HepG2 (cell line): Measurements from ENCODE around the gene CRADD. TPM values are rescaled to one million over a fixed set of nuclear protein-coding genes. Genes with fewer than 3 reads are reported as not detected.

Experiments used
- ATAC-seq: fragments of 200-7000 bp; cut with Tn5 transposase; 3 replicates; pipeline ENCODE4 v1.9.1; 2020; ENCODE audit warnings: mild to moderate bottlenecking, moderate library complexity
- BruUV-seq: library from RNA; stranded (reverse); fragments of 400-500 nt; replicated peaks from 2 replicates; lab custom pipeline; 2021; lab: Mats Ljungman, UMichigan
- CTCF ChIA-PET: fragments of 300-600 bp; formaldehyde crosslinking; extraction: SDS; loops from one replicate; lab custom pipeline; 2021; ENCODE audit warnings: low total read pairs, inconsistent platforms, low intra/inter-chr PET ratio; lab: Yijun Ruan, JAX
- POLR2A ChIA-PET: fragments of 350-600 bp; sonication (Branson Sonifier 250); formaldehyde crosslinking; loops from one replicate; lab custom pipeline; 2020; ENCODE audit warnings: antibody characterized with exemption, inconsistent platforms; lab: Yijun Ruan, JAX
- DNase-seq: peaks from one replicate; pipeline ENCODE4 v3.0.0-alpha.2; 2015; ENCODE audit warnings: low spot score
- FAIRE-seq: peaks from 3 replicates; lab custom pipeline; 2011; peaks lifted over from hg19 to GRCh38; lab: Jason Lieb, UNC
- H2AFZ ChIP-seq: one replicate; pipeline ENCODE4 v1.6.1; 2011; ENCODE audit warnings: low read length, inconsistent platforms
- H3K27ac ChIP-seq: fragments of 300-600 bp; 3 replicates; pipeline ENCODE4 v1.8.0; 2011; ENCODE audit warnings: mixed run types, mild to moderate bottlenecking, mixed read lengths, low read length, inconsistent platforms; ENCODE audit not compliant: insufficient read depth; ENCODE audit errors: extremely low read length
- H3K27me3 ChIP-seq, 2 experiments: fragments of 200-600 bp in 1 of 2; 2 replicates in 1 of 2; 3 replicates in 1 of 2; pipeline versions ENCODE4 v1.6.0 to v1.8.0; 2011; ENCODE audit warnings: low read length in 2 of 2, mild to moderate bottlenecking in 2 of 2, moderate library complexity in 2 of 2, inconsistent platforms in 1 of 2; ENCODE audit not compliant: insufficient read depth in 2 of 2, control insufficient read depth in 1 of 2
- H3K36me3 ChIP-seq, 2 experiments: fragments of 200-600 bp in 1 of 2; replicated peaks in 1 of 2; 2 replicates in 1 of 2; 3 replicates in 1 of 2; pipeline versions ENCODE4 v1.5.1 to v1.8.0; 2011; ENCODE audit warnings: low read length in 2 of 2, inconsistent platforms in 1 of 2; ENCODE audit not compliant: insufficient read depth in 2 of 2, control insufficient read depth in 1 of 2
- H3K4me1 ChIP-seq: 2 replicates; pipeline ENCODE4 v1.5.1; 2012; ENCODE audit warnings: low read length, inconsistent platforms; ENCODE audit not compliant: insufficient read depth
- H3K4me2 ChIP-seq: 2 replicates; pipeline ENCODE4 v1.6.0; 2011; ENCODE audit warnings: low read depth, low read length, inconsistent platforms
- H3K4me3 ChIP-seq, 3 experiments: fragments of 200-600 bp in 1 of 3; sonication (generic), shearing (Covaris generic) in 1 of 3; replicated peaks in 1 of 3; 2 replicates each; pipeline ENCODE4 v1.5.1; 2011 to 2016; ENCODE audit warnings: low read length in 3 of 3, inconsistent platforms in 2 of 3, low read depth in 2 of 3, mild to moderate bottlenecking in 2 of 3, control low read depth in 1 of 3, mixed read lengths in 1 of 3; ENCODE audit not compliant: insufficient read depth in 1 of 3
- H3K79me2 ChIP-seq: one replicate; pipeline ENCODE4 v1.6.1; 2011; ENCODE audit warnings: low read length, inconsistent platforms; ENCODE audit not compliant: insufficient read depth
- H3K9ac ChIP-seq: 2 replicates; pipeline ENCODE4 v1.6.0; 2011; ENCODE audit warnings: mild to moderate bottlenecking, low read depth, low read length, inconsistent platforms; ENCODE audit not compliant: insufficient read depth
- H3K9me3 ChIP-seq: 2 replicates; pipeline ENCODE4 v1.5.1; 2012; ENCODE audit warnings: mild to moderate bottlenecking, low read length
- H4K20me1 ChIP-seq: 2 replicates; pipeline ENCODE4 v1.6.0; 2011; ENCODE audit warnings: inconsistent platforms, mild to moderate bottlenecking, low read length, moderate library complexity; ENCODE audit not compliant: insufficient read depth
- CC2D1A ChIP-seq: sonication (generic); formaldehyde crosslinking; IDR thresholded peaks from 2 replicates; pipeline ENCODE4 v1.8.1; 2023; ENCODE audit warnings: mild to moderate bottlenecking, missing genetic modification reagents
- GZF1 ChIP-seq: sonication (generic); formaldehyde crosslinking; IDR thresholded peaks from 2 replicates; pipeline ENCODE4 v1.5.1; 2020; ENCODE audit warnings: mild to moderate bottlenecking, missing genetic modification reagents
- HMGXB4 ChIP-seq, 2 experiments: sonication (generic) in 1 of 2; formaldehyde crosslinking in 1 of 2; IDR thresholded peaks; 2 replicates each; pipeline versions ENCODE4 v1.4.0 to v1.6.1; 2018 to 2020; ENCODE audit warnings: missing genetic modification reagents in 2 of 2, borderline replicate concordance in 1 of 2, low read depth in 1 of 2, mild to moderate bottlenecking in 1 of 2, missing biosample characterization in 1 of 2
- HOXD1 ChIP-seq: sonication (generic); formaldehyde crosslinking; IDR thresholded peaks from 2 replicates; pipeline ENCODE4 v1.5.0; 2020; ENCODE audit warnings: missing genetic modification reagents
- KMT2A ChIP-seq: sonication (generic); formaldehyde crosslinking; IDR thresholded peaks from 2 replicates; pipeline ENCODE4 v1.4.0; 2020; ENCODE audit warnings: missing genetic modification reagents
- NONO ChIP-seq, 2 experiments: fragments of 450-650 bp in 1 of 2; sonication (generic) in 1 of 2; formaldehyde crosslinking in 1 of 2; IDR thresholded peaks in 1 of 2; conservative IDR thresholded peaks in 1 of 2; 2 replicates each; pipeline versions ENCODE4 v1.6.1 to v1.8.0; 2017 to 2022; ENCODE audit warnings: mild to moderate bottlenecking in 1 of 2, missing genetic modification reagents in 1 of 2, moderate library complexity in 1 of 2
- SPEN ChIP-seq: sonication (generic); formaldehyde crosslinking; IDR thresholded peaks from 2 replicates; pipeline ENCODE4 v1.5.1; 2020; ENCODE audit warnings: low read depth, mild to moderate bottlenecking, missing genetic modification reagents
- ZBTB2 ChIP-seq: sonication (generic); formaldehyde crosslinking; IDR thresholded peaks from 2 replicates; pipeline ENCODE4 v1.8.0; 2022; ENCODE audit warnings: low read depth, missing genetic modification reagents
- ZNF432 ChIP-seq: sonication (generic); formaldehyde crosslinking; IDR thresholded peaks from 2 replicates; pipeline ENCODE4 v1.5.0; 2020; ENCODE audit warnings: missing genetic modification reagents, mild to moderate bottlenecking, borderline replicate concordance
- ZNF792 ChIP-seq: IDR thresholded peaks from 2 replicates; pipeline ENCODE4 v1.6.1; 2016
- WGBS: methylation state at CpG from one replicate; pipeline ENCODE4 v1.1.6; 2017; ENCODE audit warnings: low lambda C conversion rate; 5-methylcytosine and 5-hydroxymethylcytosine counted together
- in situ Hi-C: cut with HindIII; loops from 2 replicates; pipeline ENCODE4 v1.10.0; 2017; ENCODE audit warnings: low pct_unique_long_range_greater_than_20kb; ENCODE audit not compliant: extremely low pct_ligation_motif_present
- intact Hi-C: fragments of 100-400 bp; cut with micrococcal nuclease; formaldehyde crosslinking; loops from one replicate; pipeline ENCODE4 v1.10.0; 2022; ENCODE audit not compliant: unreplicated experiment
- polyA plus RNA-seq, 8 experiments: library from polyadenylated mRNA; depleted of rRNA in 3 of 8; stranded (reverse) in 7 of 8; unstranded in 1 of 8; fragments of >200 nt; fragmentation: Illumina TruSeq in 4 of 8; extraction: Trizol in 4 of 8; gene quantifications; 2 replicates each; pipeline versions ENCODE4 v1.2.1 to v1.2.3, GENCODE V29; 2011 to 2016; ENCODE audit warnings: low read depth in 4 of 8, missing spikeins in 1 of 8, mixed read lengths in 1 of 8; ENCODE audit not compliant: insufficient read depth in 1 of 8
- total RNA-seq, 5 experiments: library from RNA; depleted of rRNA; stranded (reverse); fragments of >200 nt; fragmentation: Illumina TruSeq; extraction: Trizol; gene quantifications; 2 replicates each; pipeline ENCODE4 v1.2.3, GENCODE V29; 2016; ENCODE audit warnings: low read depth in 1 of 5

Gene CRADD
- total and polyA plus RNA-seq, 2 of the 13 experiments (the other 11 are each of a cell fraction or from before 2014, with no cell fraction given): 12.4 to 18.8 TPM

- no peak overlapping the region for H3K4me2 ChIP-seq
- TF ChIP-seq SPEN (CRISPR knock-in tag) (no peak), ZBTB2 (CRISPR knock-in tag) (no peak), HMGXB4 (CRISPR knock-in tag; IDR thresholded peaks at IDR 0.05; ENCODE audit: borderline replicate concordance in 1 of 2, low read depth in 1 of 2) (no peak), GZF1 (CRISPR knock-in tag) (no peak), NONO (IDR thresholded peaks at IDR 0.05) (no peak), NONO (CRISPR knock-in tag; conservative IDR thresholded peaks at IDR 0.05) (no peak), ZNF792 (no peak), CC2D1A (CRISPR knock-in tag) (no peak), HOXD1 (CRISPR knock-in tag) (no peak), ZNF432 (CRISPR knock-in tag) (no peak), KMT2A (CRISPR knock-in tag) (no peak)
- H3K79me2 ChIP-seq: no peaks in the 10 kb centered on the region
- no peak overlapping the region for H3K4me3 ChIP-seq
- peaks cover 21% of the 10 kb centered on the region for H3K4me1 ChIP-seq
- H3K27ac ChIP-seq: no peak overlapping the region
- DNase-seq: no peak
- ChIA-PET POLR2A (no interaction called here), CTCF (no interaction called here)
- H2AFZ ChIP-seq: no peak overlapping the region
- no peaks in the 10 kb centered on the region for H3K9me3 ChIP-seq
- no peak overlapping the region for H3K9ac ChIP-seq
- ATAC-seq: no peak
- intact Hi-C loops: no loop called here
- in situ Hi-C loops: no loop called here
- no peaks in the 10 kb centered on the region for H3K27me3 ChIP-seq
- BruUV-seq: no TSS peak
- 93% methylated on average over 3 of the region's 3 CpGs for WGBS
- H3K36me3 ChIP-seq: no peaks in the 10 kb centered on the region
- FAIRE-seq: no peak
- H4K20me1 ChIP-seq: no peaks in the 10 kb centered on the region
Observed at GRCh38 chr12:93702707-93703315, 25.6 kb downstream of the CRADD start.
